Keratinocyte (primary cell): Measurements from ENCODE around the gene CD300LD. TPM values are rescaled to one million over a fixed set of nuclear protein-coding genes. Genes with fewer than 3 reads are reported as not detected.

Experiments used
- DNase-seq: peaks from one replicate; pipeline ENCODE4 v3.0.0-alpha.2; 2011; ENCODE audit warnings: low read depth, missing footprints, low spot score
- FAIRE-seq: peaks from 2 replicates; lab custom pipeline; 2011; peaks lifted over from hg19 to GRCh38; lab: Jason Lieb, UNC
- H2AFZ ChIP-seq: 2 replicates; pipeline ENCODE4 v1.6.0; 2012; ENCODE audit warnings: low read length, control low read depth, inconsistent platforms; ENCODE audit not compliant: control insufficient read depth
- H3K27ac ChIP-seq: 2 replicates; pipeline ENCODE4 v1.5.1; 2011; ENCODE audit warnings: low read length; ENCODE audit not compliant: control insufficient read depth, insufficient read depth
- H3K27me3 ChIP-seq: 3 replicates; pipeline ENCODE4 v1.6.0; 2011; ENCODE audit warnings: low read length; ENCODE audit not compliant: control insufficient read depth, insufficient read depth; ENCODE audit errors: extremely low read depth
- H3K36me3 ChIP-seq, 2 experiments: 2 replicates in 1 of 2; 3 replicates in 1 of 2; pipeline ENCODE4 v1.5.1; 2011; ENCODE audit warnings: low read length in 2 of 2, mild to moderate bottlenecking in 1 of 2; ENCODE audit not compliant: control insufficient read depth in 2 of 2, insufficient read depth in 2 of 2; ENCODE audit errors: extremely low read depth in 1 of 2
- H3K4me1 ChIP-seq: 3 replicates; pipeline ENCODE4 v1.5.1; 2011; ENCODE audit warnings: low read length; ENCODE audit not compliant: control insufficient read depth, insufficient read depth; ENCODE audit errors: extremely low read depth
- H3K4me2 ChIP-seq: 3 replicates; pipeline ENCODE4 v1.6.0; 2011; ENCODE audit warnings: low read depth, low read length; ENCODE audit not compliant: control insufficient read depth, insufficient read depth; ENCODE audit errors: extremely low read depth
- H3K4me3 ChIP-seq, 3 experiments: fragments of 200-600 bp in 1 of 3; sonication (generic) in 1 of 3; 2 replicates in 2 of 3; 3 replicates in 1 of 3; pipeline ENCODE4 v1.5.1; 2011 to 2016; ENCODE audit warnings: low read length in 3 of 3, mild to moderate bottlenecking in 3 of 3, control low read depth in 2 of 3, inconsistent platforms in 1 of 3, low read depth in 1 of 3, mixed read lengths in 1 of 3, mixed run types in 1 of 3, moderate library complexity in 1 of 3; ENCODE audit not compliant: control insufficient read depth in 2 of 3, insufficient read depth in 2 of 3; ENCODE audit errors: extremely low read depth in 1 of 3
- H3K79me2 ChIP-seq: 2 replicates; pipeline ENCODE4 v1.6.0; 2012; ENCODE audit warnings: low read length; ENCODE audit not compliant: control insufficient read depth, insufficient read depth
- H3K9ac ChIP-seq: 3 replicates; pipeline ENCODE4 v1.6.0; 2011; ENCODE audit warnings: low read length; ENCODE audit not compliant: control insufficient read depth, insufficient read depth; ENCODE audit errors: extremely low read depth
- H3K9me1 ChIP-seq: 3 replicates; pipeline ENCODE4 v1.6.0; 2011; ENCODE audit warnings: low read length; ENCODE audit not compliant: control insufficient read depth, insufficient read depth; ENCODE audit errors: extremely low read depth
- H3K9me3 ChIP-seq: 2 replicates; pipeline ENCODE4 v1.5.1; 2012; ENCODE audit warnings: low read depth, low read length; ENCODE audit not compliant: control insufficient read depth
- H4K20me1 ChIP-seq: 3 replicates; pipeline ENCODE4 v1.6.0; 2011; ENCODE audit warnings: low read length; ENCODE audit not compliant: control insufficient read depth, insufficient read depth; ENCODE audit errors: extremely low read depth
- CTCF ChIP-seq, 3 experiments: IDR thresholded peaks in 1 of 3; conservative IDR thresholded peaks in 1 of 3; optimal IDR thresholded peaks in 1 of 3; 2 replicates in 2 of 3; 3 replicates in 1 of 3; pipeline versions ENCODE3 to v1.5.1; 2011; ENCODE audit warnings: low read length in 3 of 3, mild to moderate bottlenecking in 3 of 3, moderate library complexity in 2 of 3, control low read depth in 1 of 3, inconsistent platforms in 1 of 3; ENCODE audit not compliant: insufficient read depth in 2 of 3; ENCODE audit errors: extremely low read depth in 1 of 3
- EZH2 ChIP-seq: IDR thresholded peaks from one replicate; pipeline ENCODE4 v1.6.1; 2012; ENCODE audit warnings: inconsistent platforms, mild to moderate bottlenecking, low read length, moderate library complexity
- dilution Hi-C: fragments of 300-500 bp; cut with MboI; formaldehyde crosslinking; loops from one replicate; pipeline ENCODE4 v1.7.0; 2020; ENCODE audit warnings: low sequenced_read_pairs; ENCODE audit not compliant: extremely low pct_ligation_motif_present
- polyA plus RNA-seq, 5 experiments: library from polyadenylated mRNA; depleted of rRNA in 3 of 5; stranded (reverse) in 3 of 5; stranded (forward) in 1 of 5; unstranded in 1 of 5; fragments of >200 nt; gene quantifications; 1 replicate in 1 of 5; 2 replicates in 3 of 5; 3 replicates in 1 of 5; pipeline versions ENCODE4 v1.2.1 to v1.2.3, GENCODE V29; 2011 to 2012; ENCODE audit warnings: missing spikeins in 2 of 5, low read depth in 1 of 5, low replicate concordance in 1 of 5

The CD300LD gene
- polyA plus RNA-seq, 1 donor (not counting 4 experiments of a cell fraction or from before 2014, with no cell fraction given): not detected

DNA sequence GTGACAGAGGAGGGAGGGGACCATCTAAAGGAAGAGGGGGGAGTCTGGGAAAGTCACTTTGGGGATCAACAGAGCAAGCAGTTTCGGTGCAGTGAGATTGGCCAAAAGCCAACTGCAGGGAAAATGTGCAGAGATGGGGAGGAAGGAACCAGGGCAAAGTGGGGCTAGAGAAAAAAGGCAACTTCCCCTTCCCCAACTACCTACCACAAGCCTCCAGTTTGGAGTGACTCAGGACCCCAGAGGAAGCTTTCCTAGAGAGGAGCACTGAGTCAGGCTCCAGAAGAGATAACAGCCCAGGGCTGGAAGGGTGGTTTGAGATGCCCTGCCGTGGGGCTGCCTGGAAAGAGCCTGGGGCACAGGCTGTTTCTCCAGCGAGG lies 6.9 kb upstream of the CD300LD start:
- FAIRE-seq (no peak), DNase-seq (no peak)
- Histone ChIP-seq H4K20me1 (no peaks in the 10 kb centered on the region), H3K27ac (no peak overlapping the region), H3K4me2 (no peak overlapping the region), H2AFZ (no peak overlapping the region), H3K9ac (no peak overlapping the region), H3K9me1 (no peaks in the 10 kb centered on the region), H3K4me1 (peaks cover 13% of the 10 kb centered on the region), H3K9me3 (no peaks in the 10 kb centered on the region), H3K79me2 (no peaks in the 10 kb centered on the region), H3K27me3 (no peaks in the 10 kb centered on the region), H3K4me3 (no peak overlapping the region), H3K36me3 (no peaks in the 10 kb centered on the region)
- dilution Hi-C loops: no loop called here
- TF ChIP-seq CTCF (optimal IDR thresholded peaks at IDR 0.05 in 1 of 3, IDR thresholded peaks at IDR 0.05 in 1 of 3, conservative IDR thresholded peaks at IDR 0.05 in 1 of 3; ENCODE audit: extremely low read depth in 1 of 3, insufficient read depth in 2 of 3, low read length in 3 of 3) (no peak), EZH2 (no peak)

DNA sequence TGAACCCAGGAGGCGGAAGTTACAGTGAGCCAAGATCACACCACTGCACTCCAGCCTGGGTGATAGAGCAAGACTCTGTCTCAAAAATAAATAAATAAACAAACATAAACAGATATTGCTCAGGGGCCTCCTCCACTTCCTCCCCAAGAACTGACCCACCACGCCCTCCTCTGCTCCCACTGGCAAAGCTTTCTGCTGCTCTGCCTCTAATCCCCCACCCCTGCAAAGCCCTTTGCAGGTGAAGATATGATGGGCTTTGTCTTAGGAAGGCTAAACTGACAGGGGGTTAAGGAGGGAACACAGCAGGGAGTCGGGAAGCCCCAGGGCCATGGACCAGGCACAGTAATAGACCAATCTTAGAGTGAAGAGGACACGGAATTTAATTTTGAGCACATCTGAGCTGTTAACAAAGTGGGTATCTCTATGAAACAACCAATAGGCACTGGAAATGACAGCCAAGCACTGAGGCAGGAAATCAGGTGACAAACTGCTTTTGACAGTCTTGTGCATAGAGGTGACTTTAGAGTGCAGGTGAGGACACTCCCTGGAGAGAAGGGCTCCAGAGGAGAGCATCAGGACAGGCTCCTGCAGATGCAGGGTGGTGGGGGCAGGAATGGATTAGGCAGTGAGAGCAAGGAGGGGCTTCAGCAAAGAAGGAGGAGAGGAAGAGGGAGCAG lies 6.4 kb upstream of the CD300LD start:
- DNase-seq: no peak
- Histone ChIP-seq H4K20me1 (no peaks in the 10 kb centered on the region), H3K9me3 (no peaks in the 10 kb centered on the region), H2AFZ (no peak overlapping the region), H3K79me2 (no peaks in the 10 kb centered on the region), H3K36me3 (no peaks in the 10 kb centered on the region), H3K9me1 (no peaks in the 10 kb centered on the region), H3K9ac (no peak overlapping the region), H3K4me3 (no peak overlapping the region), H3K4me2 (no peak overlapping the region), H3K4me1 (peaks cover 13% of the 10 kb centered on the region), H3K27me3 (no peaks in the 10 kb centered on the region), H3K27ac (no peak overlapping the region)
- dilution Hi-C loops: no loop called here
- no peak for FAIRE-seq
- TF ChIP-seq EZH2 (no peak), CTCF (optimal IDR thresholded peaks at IDR 0.05 in 1 of 3, IDR thresholded peaks at IDR 0.05 in 1 of 3, conservative IDR thresholded peaks at IDR 0.05 in 1 of 3; ENCODE audit: extremely low read depth in 1 of 3, insufficient read depth in 2 of 3, low read length in 3 of 3) (no peak)
